GM19452 (cell line): ENCODE measurements around the gene RGL4.
"Not testable (repeated sequence)": the region's sequence is repeated elsewhere in the genome, so short reads cannot be mapped to it uniquely, and the experiment has no call there.

ENCODE experiments used
- ATAC-seq: cut with Tn5 transposase; IDR thresholded peaks from one replicate; pipeline ENCODE4 v1.9.1; 2021; ENCODE audit not compliant: unreplicated experiment

The RGL4 gene

DNA sequence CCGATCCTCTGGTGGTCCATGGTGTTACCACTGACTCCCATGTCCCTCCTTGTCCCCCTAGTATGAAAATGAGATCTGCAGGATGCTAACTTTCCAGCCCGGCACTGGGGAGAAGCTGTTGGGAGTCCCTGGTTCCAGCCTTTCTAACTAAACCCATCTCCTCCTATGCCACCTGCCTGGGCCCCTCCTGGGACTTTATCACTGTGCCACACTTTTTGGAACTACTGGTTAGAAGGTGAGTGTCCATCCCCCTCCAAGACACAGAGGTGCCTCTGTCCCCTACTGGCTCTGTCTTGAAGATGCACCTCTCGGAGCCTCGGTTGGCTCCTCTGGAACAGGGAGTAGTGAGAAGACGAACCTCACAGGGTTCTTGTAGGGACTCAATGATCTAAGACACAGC lies at the start of gene RGL4:
Gene RGL4 (plus strand): TSS at position 301 of the 400 bp plus-strand sequence. CDS start 1,018 bp downstream, outside the sequence.
- ATAC-seq = no peak

GRCh38 chr22:23646526-23646925 lies 44.3 kb upstream of the RGL4 start:
- not testable (repeated sequence) for ATAC-seq

- ATAC-seq = no peak
These were observed 41.7 kb upstream of the RGL4 start for GRCh38 chr22:23649071-23649501.

DNA sequence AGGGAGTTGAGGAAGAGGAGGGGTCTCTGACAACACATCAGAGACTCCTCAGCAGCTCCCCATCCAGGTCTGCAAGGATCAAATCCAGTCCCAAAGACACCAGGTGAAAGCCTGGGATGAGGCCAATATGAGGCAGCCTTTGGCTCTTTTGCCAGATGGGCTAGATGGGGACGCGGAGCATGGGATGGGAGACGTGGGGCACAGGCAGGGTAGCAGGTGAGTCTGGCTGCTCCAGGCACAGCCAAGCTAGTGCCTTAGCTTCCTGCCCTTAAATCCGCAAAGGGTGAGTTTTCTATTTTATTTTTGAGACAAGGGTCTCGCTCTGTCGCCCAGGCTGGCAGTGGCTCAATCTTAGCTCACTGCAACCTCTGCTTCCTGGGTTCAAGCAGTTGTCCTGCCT lies 39.1 kb upstream of the RGL4 start:
- no peak for ATAC-seq

DNA sequence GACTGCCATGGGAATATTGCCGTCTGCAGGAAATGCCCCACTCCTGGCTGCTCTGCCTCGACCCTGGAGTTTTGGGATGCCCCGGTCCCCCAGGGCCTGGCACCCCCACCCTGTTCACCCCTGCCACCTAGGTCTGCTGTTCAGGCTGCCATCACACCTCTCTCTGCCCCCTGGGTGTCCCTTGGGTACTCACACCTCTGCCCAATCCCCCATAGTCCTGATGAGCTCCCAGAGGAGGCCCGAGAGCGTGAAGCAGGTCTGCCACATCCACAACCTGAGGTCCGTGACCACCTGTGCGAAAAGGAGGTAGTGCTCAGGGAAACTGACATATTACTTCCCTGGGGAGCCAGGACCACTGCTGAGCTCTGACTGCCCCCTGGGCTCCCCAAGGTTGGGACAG lies 38.5 kb upstream of the RGL4 start:
- ATAC-seq = no peak

DNA sequence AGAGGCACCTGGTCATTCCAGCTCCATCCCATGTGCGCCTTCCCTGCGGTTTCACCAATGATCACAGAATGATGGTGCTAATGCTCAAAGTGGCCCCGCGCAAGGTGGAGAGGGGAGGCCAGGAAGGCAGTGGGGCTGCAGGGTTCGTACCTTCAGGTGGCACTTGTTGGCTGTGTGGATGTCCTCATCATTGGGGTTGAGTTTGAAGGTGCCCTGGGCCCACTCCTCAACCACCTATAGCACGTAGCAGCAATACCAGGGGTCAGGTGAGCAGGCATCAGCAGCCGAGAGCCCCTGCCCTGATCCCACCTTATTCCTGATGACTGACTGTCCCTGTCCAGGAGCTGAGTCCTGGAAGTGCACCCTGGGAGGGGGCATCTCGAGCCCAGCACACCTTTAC lies 38.1 kb upstream of the RGL4 start:
- no peak for ATAC-seq

- ATAC-seq = no peak
These were observed 34.8 kb upstream of the RGL4 start for GRCh38 chr22:23655891-23656475.

GRCh38 chr22:23657727-23658126 lies 33.1 kb upstream of the RGL4 start:
- ATAC-seq = no peak

DNA sequence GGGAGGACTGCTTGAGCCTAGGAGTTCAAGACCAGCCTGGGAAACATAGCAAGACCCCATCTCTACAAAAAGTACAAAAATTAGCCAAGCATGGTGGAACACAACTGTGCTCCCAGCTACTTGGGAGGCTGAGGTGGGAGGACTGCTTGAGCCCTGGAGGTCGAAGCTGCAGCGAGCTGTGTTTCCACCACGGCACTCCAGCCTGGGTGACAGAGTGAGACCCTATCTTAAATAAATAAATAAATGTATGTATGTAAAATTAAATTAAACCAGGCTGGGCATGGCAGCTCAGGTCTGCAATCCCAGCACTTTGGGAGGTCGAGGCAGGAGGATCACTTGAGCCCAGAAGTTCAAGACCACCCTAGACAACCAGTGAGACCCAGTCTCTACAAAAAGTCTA lies 30.4 kb upstream of the RGL4 start:
- ATAC-seq = not testable (repeated sequence)

GRCh38 chr22:23670378-23671295 lies 20.2 kb upstream of the RGL4 start:
- no peak for ATAC-seq

DNA sequence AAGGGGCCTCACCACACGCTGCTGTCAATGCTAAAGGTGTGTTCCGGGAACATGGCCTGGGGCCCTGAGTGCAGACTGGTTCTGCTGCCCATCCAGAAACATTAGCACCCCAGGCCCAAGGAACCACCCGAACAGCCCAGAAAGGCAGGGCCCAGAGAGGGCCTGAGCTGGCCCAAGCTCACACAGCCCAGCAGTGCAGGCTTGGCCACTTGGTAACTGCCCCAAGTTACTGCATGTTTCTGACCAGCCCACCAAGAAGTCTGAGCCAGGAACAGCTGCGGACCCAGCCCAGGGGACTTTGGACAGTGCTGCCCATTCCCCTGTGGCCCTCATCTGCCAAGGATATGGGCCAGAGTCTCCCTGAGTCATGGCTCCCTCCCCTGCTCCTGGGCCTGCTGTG lies 19.4 kb upstream of the RGL4 start:
- ATAC-seq = not testable (repeated sequence)

DNA sequence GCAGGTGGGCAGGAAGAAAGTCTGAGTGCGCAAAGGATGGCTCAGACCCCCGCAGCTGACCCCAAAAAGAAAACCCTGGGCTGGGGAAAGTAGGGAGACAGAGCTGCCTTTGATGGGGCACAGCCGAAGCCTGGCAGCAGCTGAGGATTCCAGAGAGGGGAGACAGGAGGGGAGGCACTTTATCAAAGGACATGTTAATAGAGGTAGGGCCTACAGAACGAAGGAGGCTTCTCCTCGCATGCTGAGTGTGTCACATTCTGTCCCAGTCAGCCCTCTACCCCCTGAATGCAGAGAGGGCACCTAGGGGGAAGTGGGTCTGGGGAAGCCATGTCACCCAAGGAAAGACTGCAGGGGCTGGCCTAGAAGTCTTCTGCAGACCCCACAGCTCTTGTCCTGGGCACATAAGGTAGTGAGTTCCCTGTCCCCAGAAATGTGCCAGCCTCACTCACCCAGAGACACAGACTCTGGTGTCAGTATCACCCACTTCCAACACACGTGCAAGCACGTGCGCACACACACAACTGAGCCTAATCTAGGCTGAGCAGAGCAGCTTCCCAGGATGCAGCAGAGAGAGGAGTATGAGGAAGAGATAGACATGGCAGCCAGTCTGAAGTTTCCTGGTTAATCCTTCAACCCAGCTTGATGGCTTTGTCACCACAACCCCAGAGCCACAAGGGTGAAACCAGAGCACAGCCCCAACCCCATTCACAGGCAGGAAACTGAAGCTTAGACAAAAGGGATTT lies 18.3 kb upstream of the RGL4 start:
- ATAC-seq = not testable (repeated sequence)

DNA sequence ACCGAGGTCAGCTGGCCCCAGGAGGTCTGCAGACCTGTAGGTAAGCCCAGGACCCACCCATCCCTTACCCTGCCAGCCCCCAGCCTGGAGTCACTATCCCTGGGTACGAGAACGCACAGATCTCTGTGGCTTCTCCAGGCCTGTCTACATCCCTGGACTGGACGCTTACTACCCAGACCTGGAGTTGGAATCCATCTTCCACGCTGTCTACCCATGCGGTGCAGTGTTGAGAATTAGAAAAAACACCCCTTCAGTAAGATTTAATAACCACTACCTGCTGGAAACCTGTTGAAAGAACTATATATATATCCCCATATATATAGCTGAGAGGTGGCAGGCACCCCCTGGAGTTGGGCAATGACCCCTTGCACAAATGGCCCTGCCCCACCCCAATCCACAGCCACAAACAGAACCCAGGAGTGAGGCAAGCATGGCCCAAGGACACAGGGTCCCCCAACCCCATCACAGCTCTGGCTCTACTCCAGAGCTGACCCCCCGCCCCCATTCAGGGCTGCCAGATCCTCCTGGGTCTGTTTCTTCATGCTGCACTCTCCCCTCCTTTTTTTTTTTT lies 17.7 kb upstream of the RGL4 start:
- no peak for ATAC-seq

GRCh38 chr22:23673826-23674690 lies 16.8 kb upstream of the RGL4 start:
- ATAC-seq = no peak

- not testable (repeated sequence) for ATAC-seq
These were observed 15.8 kb upstream of the RGL4 start for GRCh38 chr22:23674886-23675501.

GRCh38 chr22:23675502-23676415 lies 15.1 kb upstream of the RGL4 start:
- ATAC-seq = no peak

- ATAC-seq = not testable (repeated sequence)
These were observed 13.7 kb upstream of the RGL4 start for GRCh38 chr22:23676841-23677700.

DNA sequence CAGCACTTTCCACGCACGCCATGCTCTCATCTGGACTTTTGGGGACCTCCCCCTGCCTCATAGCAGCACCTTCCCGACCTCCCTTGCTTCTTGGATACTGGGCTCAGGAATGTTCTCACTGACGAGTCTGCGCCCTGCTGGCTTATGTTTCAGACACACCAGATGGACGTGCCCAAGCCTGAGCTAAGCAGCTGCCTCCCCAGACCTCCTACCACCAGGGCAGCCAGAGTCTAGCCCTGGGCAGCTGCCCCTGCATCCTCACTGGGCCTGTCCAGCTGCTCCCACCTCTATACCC lies 13.2 kb upstream of the RGL4 start:
- ATAC-seq = no peak
